GM12878 (cell line): ENCODE data around the gene CD244. TPM values are rescaled to one million over a fixed set of nuclear protein-coding genes. Genes with fewer than 3 reads are reported as not detected.

Experiments
- ATAC-seq: fragments of 200-7000 bp; cut with Tn5 transposase; 3 replicates; pipeline ENCODE4 v1.9.1; 2020; ENCODE audit warnings: mild to moderate bottlenecking, moderate library complexity
- BruUV-seq: library from RNA; stranded (reverse); fragments of 400-500 nt; replicated peaks from 2 replicates; lab custom pipeline; 2021; lab: Mats Ljungman, UMichigan
- CTCF ChIA-PET: fragments of 300-600 bp; sonication (Branson Sonifier 250); formaldehyde crosslinking; extraction: SDS; loops from one replicate; lab custom pipeline; 2021; ENCODE audit warnings: inconsistent platforms; lab: Yijun Ruan, JAX
- POLR2A ChIA-PET: fragments of 350-600 bp; formaldehyde crosslinking; extraction: SDS; loops from one replicate; lab custom pipeline; 2021; ENCODE audit warnings: inconsistent platforms; lab: Charles Lee
- RAD21 ChIA-PET: fragments of 300-600 bp; sonication (Branson Sonifier 250); formaldehyde crosslinking; loops from one replicate; lab custom pipeline; 2023; ENCODE audit warnings: antibody characterized with exemption; ENCODE audit not compliant: unreplicated experiment; lab: Charles Lee
- SMC1A ChIA-PET: fragments of 300-600 bp; sonication (Branson Sonifier 250); formaldehyde crosslinking; loops from one replicate; lab custom pipeline; 2023; ENCODE audit not compliant: unreplicated experiment, uncharacterized antibody; lab: Charles Lee
- DNase-seq: peaks from one replicate; pipeline ENCODE4 v3.0.0-alpha.2; 2011; ENCODE audit warnings: low read depth, low spot score
- FAIRE-seq: peaks from 3 replicates; lab custom pipeline; 2011; peaks lifted over from hg19 to GRCh38; lab: Jason Lieb, UNC
- H2AFZ ChIP-seq: 2 replicates; pipeline ENCODE4 v1.6.0; 2011; ENCODE audit warnings: low read depth, low read length, control low read depth; ENCODE audit not compliant: control insufficient read depth
- H3K27ac ChIP-seq: 2 replicates; pipeline ENCODE4 v1.5.1; 2011; ENCODE audit warnings: control low read depth; ENCODE audit not compliant: control insufficient read depth, insufficient read depth
- H3K27me3 ChIP-seq, 2 experiments: replicated peaks in 1 of 2; 2 replicates each; pipeline versions ENCODE4 v1.6.0 to v1.6.1; 2011; ENCODE audit warnings: low read length in 1 of 2; ENCODE audit not compliant: control insufficient read depth in 2 of 2, insufficient read depth in 2 of 2
- H3K36me3 ChIP-seq, 2 experiments: 2 replicates each; pipeline ENCODE4 v1.5.1; 2011; ENCODE audit warnings: low read length in 1 of 2; ENCODE audit not compliant: control insufficient read depth in 2 of 2, insufficient read depth in 2 of 2
- H3K4me1 ChIP-seq: 2 replicates; pipeline ENCODE4 v1.6.1; 2011; ENCODE audit warnings: mild to moderate bottlenecking, low read length, moderate library complexity, mixed read lengths; ENCODE audit not compliant: control insufficient read depth, insufficient read depth
- H3K4me2 ChIP-seq: 2 replicates; pipeline ENCODE4 v1.6.0; 2011; ENCODE audit warnings: control low read depth; ENCODE audit not compliant: control insufficient read depth, insufficient read depth
- H3K4me3 ChIP-seq: fragments of 200-600 bp; sonication (generic); 2 replicates; pipeline ENCODE4 v1.5.1; 2016
- H3K79me2 ChIP-seq: 2 replicates; pipeline ENCODE4 v1.6.0; 2011; ENCODE audit warnings: low read length; ENCODE audit not compliant: control insufficient read depth, insufficient read depth
- H3K9ac ChIP-seq: 2 replicates; pipeline ENCODE4 v1.8.0; 2011; ENCODE audit warnings: low read length, control low read depth, mixed read lengths; ENCODE audit not compliant: control insufficient read depth, insufficient read depth
- H3K9me3 ChIP-seq: replicated peaks from 3 replicates; pipeline ENCODE4 v1.5.1; 2011; ENCODE audit warnings: mild to moderate bottlenecking, low read length; ENCODE audit not compliant: control insufficient read depth, insufficient read depth
- H4K20me1 ChIP-seq: 2 replicates; pipeline ENCODE4 v1.6.0; 2011; ENCODE audit not compliant: control insufficient read depth, insufficient read depth
- BHLHE40 ChIP-seq, 2 experiments: fragments of 450-650 bp in 1 of 2; IDR thresholded peaks; 2 replicates each; pipeline ENCODE4 v1.6.1; 2011 to 2017; ENCODE audit warnings: low read depth in 2 of 2, borderline replicate concordance in 1 of 2, improper control_type of control experiment in 1 of 2, low read length in 1 of 2, mild to moderate bottlenecking in 1 of 2
- FOXM1 ChIP-seq: IDR thresholded peaks from 2 replicates; pipeline ENCODE4 v1.6.1; 2012; ENCODE audit warnings: low read depth, mild to moderate bottlenecking, inconsistent platforms, low read length, moderate library complexity
- JUNB ChIP-seq: IDR thresholded peaks from 2 replicates; pipeline ENCODE4 v1.6.1; 2016; ENCODE audit warnings: antibody characterized with exemption, mild to moderate bottlenecking
- MAX ChIP-seq: IDR thresholded peaks from 2 replicates; pipeline ENCODE4 v1.6.1; 2012; ENCODE audit warnings: low read depth, low read length, improper control_type of control experiment
- MEF2A ChIP-seq: IDR thresholded peaks from 2 replicates; pipeline ENCODE4 v1.6.1; 2011; ENCODE audit warnings: low read depth, mild to moderate bottlenecking, low read length, moderate library complexity; ENCODE audit not compliant: insufficient read depth
- MTA2 ChIP-seq: fragments of 450-650 bp; IDR thresholded peaks from 2 replicates; pipeline ENCODE4 v1.6.1; 2016; ENCODE audit warnings: low read depth, mild to moderate bottlenecking, moderate library complexity
- PAX5 ChIP-seq: IDR thresholded peaks from 2 replicates; pipeline ENCODE4 v1.6.1; 2011; ENCODE audit warnings: low read depth, low read length, borderline replicate concordance
- PRDM15 ChIP-seq: fragments of 450-650 bp; formaldehyde crosslinking; IDR thresholded peaks from 2 replicates; pipeline ENCODE4 v1.4.0; 2020; ENCODE audit warnings: mild to moderate bottlenecking, moderate library complexity
- STAT1 ChIP-seq: fragments of 450-650 bp; conservative IDR thresholded peaks from 2 replicates; pipeline ENCODE4 v1.6.1; 2014; ENCODE audit warnings: antibody characterized with exemption, mild to moderate bottlenecking
- YY1 ChIP-seq: IDR thresholded peaks from 2 replicates; pipeline ENCODE4 v1.6.1; 2011; ENCODE audit warnings: low read depth, mild to moderate bottlenecking, low read length
- WGBS: methylation state at CpG from one replicate; pipeline ENCODE4 v1.1.6; 2016; ENCODE audit warnings: low lambda C conversion rate; ENCODE audit not compliant: insufficient replicate concordance, insufficient coverage; ENCODE audit errors: missing lambda C conversion rate; 5-methylcytosine and 5-hydroxymethylcytosine counted together
- in situ Hi-C: fragments of 300-500 bp; cut with MboI; formaldehyde crosslinking; loops from 9 replicates; pipeline ENCODE4 v1.14.3; 2018; ENCODE audit warnings: mixed read lengths
- intact Hi-C: fragments of 100-400 bp; cut with micrococcal nuclease; formaldehyde crosslinking; loops from one replicate; pipeline ENCODE4 v1.14.2; 2022; ENCODE audit not compliant: unreplicated experiment
- polyA plus RNA-seq, 11 experiments: library from polyadenylated mRNA; depleted of rRNA in 4 of 11; unstranded in 6 of 11; stranded (reverse) in 5 of 11; fragments of >200 nt; fragmentation: Nextera tagmentation in 4 of 11; fragmentation: Illumina TruSeq in 1 of 11; extraction: Ambion mirVana in 4 of 11; extraction: Trizol in 1 of 11; gene quantifications; 1 replicate in 1 of 11; 2 replicates in 10 of 11; pipeline versions ENCODE4 v1.2.1 to v1.2.3, GENCODE V29; 2011 to 2016; ENCODE audit warnings: inconsistent platforms in 2 of 11, missing spikeins in 2 of 11, low read depth in 1 of 11
- total RNA-seq, 4 experiments: library from RNA; depleted of rRNA in 3 of 4; stranded (reverse); fragments of >200 nt in 3 of 4; fragmentation: Illumina TruSeq in 1 of 4; extraction: Trizol in 1 of 4; gene quantifications; 2 replicates each; pipeline versions ENCODE4 v1.2.1 to v1.2.3, GENCODE V29; 2013 to 2021

CD244 gene
- total and polyA plus RNA-seq, 10 of the 15 experiments (the other 5 are each of a cell fraction or from before 2014, with no cell fraction given), result 0.24 to 13.6 (median 0.73) TPM

GRCh38 chr1:160797861-160798273 is 64.8 kb downstream of the CD244 start:
- ATAC-seq (peak; percentile 54), DNase-seq (no peak), FAIRE-seq (no peak)
- ChIA-PET RAD21 (interaction anchor here (1.0 to 6.8 kb wide), 20 partner anchors 8 to 176 kb away, joined by 3 to 53 read pairs (median 6); partner anchors contain the start of genes CD244, CD48 and ITLN2), SMC1A (interaction anchor here (0.7 to 7.1 kb wide), 25 partner anchors 8 to 271 kb away, joined by 3 to 86 read pairs (median 8); partner anchors contain the start of genes CD244, CD48 and SLAMF7), POLR2A (interaction anchor here (0.6 to 3.6 kb wide), 11 partner anchors 8 to 271 kb away, joined by 3 to 28 read pairs (median 7); partner anchors contain the start of genes ARHGAP30 and CD48), CTCF (interaction anchor here (0.8 to 9.3 kb wide), 17 partner anchors 8 to 546 kb away, joined by 3 to 192 read pairs (median 6); partner anchors contain the start of genes CD244 and CD48)
- peak overlapping the region; percentile 94 for H3K4me2 ChIP-seq
- H3K4me3 ChIP-seq, result peak overlapping the region; percentile 63; the same call in 1 of the 2 replicates
- peaks cover 0 to 5% of the 10 kb centered on the region in 2 experiments; a peak in 1 of 4 replicates for H3K36me3 ChIP-seq
- H3K4me1 ChIP-seq, result peaks cover 42% of the 10 kb centered on the region
- H3K9ac ChIP-seq, result no peak overlapping the region
- H2AFZ ChIP-seq, result no peak overlapping the region
- peaks cover 3% of the 10 kb centered on the region for H3K79me2 ChIP-seq
- WGBS, result 11% methylated on average over 4 of the region's 4 CpGs
- no peak overlapping the region for H3K27ac ChIP-seq
- in situ Hi-C loops (no loop called here), intact Hi-C loops (no loop called here)
- H4K20me1 ChIP-seq, result no peaks in the 10 kb centered on the region
- H3K9me3 ChIP-seq, result no peaks in the 10 kb centered on the region; the same call in 2 of the 3 replicates
- H3K27me3 ChIP-seq, result no peaks in the 10 kb centered on the region
- TF ChIP-seq FOXM1, result 0 out of 2 replicates have a peak, but pooled peaks have one; percentile 18
- no peak for TF ChIP-seq MEF2A
- TF ChIP-seq JUNB, result no peak
- TF ChIP-seq, all 136 proteins: peak for 1
- no TSS peak for BruUV-seq

- no peak for FAIRE-seq
- H3K27me3 ChIP-seq, result no peaks in the 10 kb centered on the region
- no peak overlapping the region; the same call in 1 of the 2 replicates for H2AFZ ChIP-seq
- intact Hi-C loops (no loop called here), in situ Hi-C loops (no loop called here)
- peaks cover 3% of the 10 kb centered on the region for H3K79me2 ChIP-seq
- RAD21 ChIA-PET, result interaction anchor here (0.6 to 6.8 kb wide), 24 partner anchors 17 to 193 kb away, joined by 3 to 53 read pairs (median 5); partner anchors contain the start of genes CD244 and ITLN2
- CTCF ChIA-PET, result interaction anchor here (0.7 to 9.3 kb wide), 19 partner anchors 8 to 545 kb away, joined by 3 to 192 read pairs (median 5); partner anchors contain the start of gene CD244
- H3K9ac ChIP-seq, result peak overlapping the region; percentile 50
- SMC1A ChIA-PET, result interaction anchor here (0.7 to 7.1 kb wide), 29 partner anchors 8 to 272 kb away, joined by 3 to 86 read pairs (median 8); partner anchors contain the start of genes CD244 and SLAMF7
- H3K27ac ChIP-seq, result peak overlapping the region; percentile 78
- ATAC-seq, result peak; percentile 69
- BruUV-seq, result no TSS peak
- WGBS, result 0% methylated on average over 3 of the region's 3 CpGs
- no peak for DNase-seq
- no peaks in the 10 kb centered on the region; the same call in 2 of the 3 replicates for H3K9me3 ChIP-seq
- peak overlapping the region; percentile 63 for H3K4me3 ChIP-seq
- POLR2A ChIA-PET, result interaction anchor here (0.6 to 3.6 kb wide), 12 partner anchors 7 to 272 kb away, joined by 3 to 28 read pairs (median 5); partner anchors contain the start of genes ARHGAP30 and CD48
- H3K36me3 ChIP-seq, result peaks cover 0 to 5% of the 10 kb centered on the region in 2 experiments; a peak in 1 of 4 replicates
- peak overlapping the region; percentile 94 for H3K4me2 ChIP-seq
- no peaks in the 10 kb centered on the region for H4K20me1 ChIP-seq
- peaks cover 42% of the 10 kb centered on the region for H3K4me1 ChIP-seq
- no peak for TF ChIP-seq MAX
- peak; percentile 72; the same call in 1 of the 2 replicates for TF ChIP-seq PAX5
- no peak for TF ChIP-seq STAT1
- TF ChIP-seq BHLHE40 (IDR thresholded peaks at IDR 0.05; ENCODE audit: borderline replicate concordance in 1 of 2, low read depth in 2 of 2, low read length in 1 of 2), result peak in 1 of 2 experiments; percentile 11; a peak in 2 of 4 replicates
- TF ChIP-seq PRDM15 (CRISPR knock-in tag), result no peak
- TF ChIP-seq MTA2, result no peak
- no peak for TF ChIP-seq YY1
These were observed 65.4 kb downstream of the CD244 start for GRCh38 chr1:160797271-160797709.
